Endometrial microvascular endothelial cells (primary cell): ENCODE data around the gene SPOCD1. TPM values are rescaled to one million over a fixed set of nuclear protein-coding genes. Genes with fewer than 3 reads are reported as not detected.

Source experiments
- in situ Hi-C: cut with HindIII; loops from 2 replicates; pipeline ENCODE4 v1.10.0; 2017; ENCODE audit warnings: low sequenced_read_pairs, low pct_unique_long_range_greater_than_20kb; ENCODE audit errors: inconsistent ontology term
- total RNA-seq: library from RNA; depleted of rRNA; stranded (reverse); fragments of >200 nt; gene quantifications from one replicate; pipeline ENCODE4 v1.2.3, GENCODE V29; 2015; ENCODE audit errors: inconsistent ontology term

SPOCD1 gene
- 74.4 TPM for total RNA-seq

DNA sequence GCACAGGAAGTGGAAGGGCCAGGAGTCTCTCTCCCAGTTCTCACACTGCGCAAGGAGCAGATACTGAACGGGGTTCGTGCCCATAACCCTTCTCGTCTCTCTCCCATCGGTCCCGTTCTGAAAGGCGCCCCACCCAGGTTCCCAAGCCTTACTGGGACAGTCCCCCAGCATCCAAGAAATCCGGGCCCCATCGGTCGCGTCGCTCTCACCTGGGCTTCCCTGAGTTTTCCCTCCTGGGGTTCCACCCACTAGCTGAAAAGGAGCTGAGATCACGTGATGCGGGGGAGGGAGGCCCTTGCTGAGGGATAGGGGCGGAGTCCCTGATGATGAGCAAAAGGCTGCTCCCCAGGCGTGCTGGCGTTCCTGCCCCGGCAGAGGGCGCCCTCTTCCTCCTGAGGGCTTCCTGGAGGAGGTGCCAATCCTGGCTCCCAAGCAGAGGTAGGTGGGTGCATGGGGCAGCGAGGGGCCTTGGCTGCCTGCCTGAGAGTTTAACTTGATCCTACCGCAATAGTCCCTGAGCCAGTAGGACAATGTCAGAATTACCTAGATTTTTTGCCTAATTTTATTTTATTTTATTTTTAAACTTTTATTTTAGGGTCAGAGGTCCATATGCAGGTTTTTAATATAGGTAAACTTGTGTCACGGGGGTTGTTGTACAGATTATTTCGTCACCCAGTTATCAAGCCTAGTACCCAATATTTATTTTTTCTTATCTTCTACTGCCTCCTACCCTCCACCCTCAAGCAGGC lies at the start of gene SPOCD1:
Gene SPOCD1 (minus strand): TSS at position 271 of the 749 bp plus-strand sequence. CDS start 689 bp downstream, outside the sequence.
- in situ Hi-C loops, result no loop called here

DNA sequence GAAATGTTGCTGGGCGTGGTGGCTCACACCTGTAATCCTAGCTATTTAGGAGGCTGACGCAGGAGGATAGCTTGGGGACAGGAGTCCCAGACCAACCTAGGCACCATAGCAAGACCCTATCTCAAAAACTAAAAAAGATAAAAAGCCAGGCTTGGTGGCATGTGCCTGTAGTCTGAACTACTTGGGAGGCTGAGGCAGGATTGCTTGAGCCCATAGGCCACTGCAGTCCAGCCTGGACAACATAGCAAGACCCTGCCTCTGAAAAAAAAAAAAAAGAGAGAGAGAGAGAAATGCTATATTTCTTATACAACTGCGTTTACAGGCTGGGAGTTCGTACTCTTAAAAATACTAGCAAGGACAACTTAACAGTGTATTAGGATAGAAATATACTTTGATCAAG lies 46.2 kb upstream of the SPOCD1 start:
- in situ Hi-C loops, result no loop called here

DNA sequence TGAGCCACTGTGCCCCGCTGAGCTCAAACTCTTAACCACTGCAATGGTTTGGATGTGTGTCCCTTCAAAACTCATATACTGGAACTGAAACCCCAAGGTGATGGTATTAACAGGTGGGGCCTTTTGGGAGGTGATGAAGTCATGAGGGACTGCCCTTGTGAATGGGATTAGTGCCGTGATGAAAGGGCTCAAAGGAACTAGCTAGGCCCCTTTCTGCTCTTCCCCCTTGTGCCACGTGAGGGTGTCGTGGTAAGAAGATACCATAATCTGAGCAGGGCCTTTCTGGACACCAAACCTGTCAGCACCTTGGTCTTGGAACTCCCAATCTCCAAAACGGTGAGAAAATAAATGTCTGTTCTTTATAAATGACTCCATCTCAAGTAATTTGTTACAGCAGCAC lies 45.5 kb upstream of the SPOCD1 start:
- in situ Hi-C loops, result no loop called here

DNA sequence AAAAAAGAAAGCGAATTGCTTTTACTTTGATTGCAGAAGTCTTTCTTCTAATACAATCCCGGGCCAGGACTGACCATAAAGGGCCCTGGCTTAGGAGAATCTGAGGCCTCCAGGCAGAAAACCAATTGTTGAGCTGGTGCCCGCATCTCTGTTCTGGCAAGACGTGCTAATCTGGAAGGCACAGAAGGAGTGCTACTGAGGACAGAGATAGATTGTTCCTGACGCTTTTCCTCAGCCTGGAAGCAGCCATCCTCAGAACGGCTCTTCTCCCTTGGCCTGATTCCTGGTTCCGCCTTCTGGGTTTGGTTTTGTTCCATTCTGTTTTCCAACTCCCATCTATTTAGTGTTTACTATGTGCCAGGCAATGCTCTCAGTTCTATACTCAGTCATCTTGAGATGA lies 44.8 kb upstream of the SPOCD1 start:
- in situ Hi-C loops, result no loop called here

DNA sequence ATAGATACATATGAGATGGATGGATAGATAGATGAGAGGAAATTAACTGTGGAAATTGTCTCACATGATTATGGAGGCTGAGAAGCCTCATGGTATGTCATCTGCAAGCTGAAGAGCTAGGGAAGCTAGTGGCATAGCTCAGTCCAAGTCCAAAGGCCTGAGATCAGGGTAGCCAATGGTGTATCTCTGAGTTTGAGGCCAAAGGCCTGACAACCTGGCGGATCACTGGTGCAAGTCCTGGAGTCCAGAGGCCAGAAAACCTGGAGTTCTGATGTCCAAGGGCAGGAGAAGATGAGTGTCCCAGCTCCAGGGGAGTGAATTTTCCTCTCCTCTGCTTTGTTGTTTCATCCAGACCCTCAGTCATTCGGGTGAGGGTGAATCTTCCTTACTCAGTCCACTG lies 43.9 kb upstream of the SPOCD1 start:
- in situ Hi-C loops, result no loop called here

DNA sequence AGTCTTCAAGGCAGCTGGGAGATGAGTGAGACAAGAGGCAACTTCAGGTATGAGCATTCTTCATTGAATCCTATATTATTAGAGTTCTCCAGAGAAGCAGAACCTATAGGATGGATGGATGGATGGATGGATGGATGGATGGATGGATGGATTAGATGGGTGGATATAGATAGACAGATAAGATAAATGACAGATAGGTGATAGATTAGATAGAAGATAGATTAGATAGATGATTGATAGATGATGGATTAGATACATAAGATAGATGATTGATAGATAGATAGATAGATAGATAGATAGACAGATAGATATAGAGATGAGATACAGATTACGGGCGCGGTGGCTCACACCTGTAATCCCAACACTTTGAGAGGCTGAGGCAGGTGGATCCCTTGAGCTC lies 43.2 kb upstream of the SPOCD1 start:
- in situ Hi-C loops, result no loop called here

DNA sequence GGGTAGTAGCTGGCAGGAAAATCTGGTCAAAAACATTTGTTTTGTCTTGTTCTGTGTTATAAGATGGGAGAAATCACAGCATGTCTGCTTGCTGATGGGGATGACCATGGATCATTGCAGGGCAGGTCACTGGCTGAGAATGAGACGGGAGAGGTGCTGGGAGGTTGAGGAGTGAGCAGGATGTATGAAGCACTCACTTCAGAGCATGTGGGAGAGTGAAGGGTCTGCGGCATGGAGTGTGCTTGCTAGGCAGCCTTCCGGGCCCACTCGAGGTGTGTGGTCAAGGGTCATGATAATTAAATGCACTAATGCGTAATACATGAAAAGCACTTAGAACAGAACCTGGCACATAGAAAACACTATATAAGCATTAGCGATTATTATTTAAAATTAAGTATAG lies 42.0 kb upstream of the SPOCD1 start:
- in situ Hi-C loops, result no loop called here

DNA sequence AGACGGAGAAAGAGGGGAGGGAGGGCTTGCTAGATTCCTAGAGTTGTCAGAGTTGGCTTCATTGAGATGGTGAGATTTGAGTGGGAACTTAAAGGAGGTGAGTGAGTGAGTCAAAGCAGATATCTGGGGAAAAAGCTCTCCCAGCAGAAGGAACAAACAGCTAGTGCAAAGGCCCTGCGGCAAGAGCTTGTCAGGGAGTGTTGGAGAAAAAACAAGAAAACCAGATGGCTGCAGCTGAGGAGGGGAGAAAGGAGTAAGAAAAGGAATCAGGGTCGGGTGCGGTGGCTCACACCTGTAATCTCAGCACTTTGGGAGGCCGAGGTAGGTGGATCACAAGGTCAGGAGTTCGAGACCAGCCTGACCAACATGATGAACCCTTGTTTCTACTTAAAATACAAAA lies 40.3 kb upstream of the SPOCD1 start:
- in situ Hi-C loops, result no loop called here

DNA sequence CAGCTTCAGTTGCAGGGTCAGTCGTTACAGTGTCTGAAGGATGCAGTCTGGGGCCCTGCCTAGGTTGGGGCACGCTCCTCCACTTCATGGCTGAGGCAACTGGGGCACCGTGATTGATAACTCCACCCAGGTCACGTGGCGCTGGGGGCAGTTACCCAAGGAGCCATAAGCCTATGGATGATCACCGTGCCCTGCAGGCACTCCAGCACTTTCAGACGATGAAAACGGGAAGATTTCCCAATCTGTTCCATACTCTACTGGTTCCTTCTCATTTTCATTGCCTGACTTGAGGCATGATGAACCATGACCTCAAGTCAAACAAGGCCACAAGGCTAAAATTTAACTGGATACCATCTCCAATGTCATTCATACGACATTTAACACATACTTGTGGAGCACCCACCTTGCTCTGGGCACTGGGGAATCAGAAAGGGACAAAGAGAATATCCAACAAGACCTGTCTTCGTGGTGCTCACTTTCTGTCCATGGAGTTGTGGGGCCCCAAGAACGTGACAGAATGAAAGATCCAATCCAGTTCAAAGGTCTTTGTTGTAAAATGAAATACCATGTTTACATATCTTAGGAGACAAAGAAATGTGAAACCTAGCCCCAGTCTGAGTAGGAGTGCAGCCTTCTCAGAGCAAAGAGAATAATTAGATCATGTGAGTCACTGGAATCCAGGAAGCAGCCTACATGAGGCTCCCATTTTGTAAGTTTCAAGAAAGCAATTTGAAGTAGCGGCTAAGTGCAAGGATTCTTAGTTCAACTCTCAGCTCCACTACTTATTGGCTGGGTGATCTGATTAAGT lies 39.4 kb upstream of the SPOCD1 start:
- in situ Hi-C loops, result no loop called here

DNA sequence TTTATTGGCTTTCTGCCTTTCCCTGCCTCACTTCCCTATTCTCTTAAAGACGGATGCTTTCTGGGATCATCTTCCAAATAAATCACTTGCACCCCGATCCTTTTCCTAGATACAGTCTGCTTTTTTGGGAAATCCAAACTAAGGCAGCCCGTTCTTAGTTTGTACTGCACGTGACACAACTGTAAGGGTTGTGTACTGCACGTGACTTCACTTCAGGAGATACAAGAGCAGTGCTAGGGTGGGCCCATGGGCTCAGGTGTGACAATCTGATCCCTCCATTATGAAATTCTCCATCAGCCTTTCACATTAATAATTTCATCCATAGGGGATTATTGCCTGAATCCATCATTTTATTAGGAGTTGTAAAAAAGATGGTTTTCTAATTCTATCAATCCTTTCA lies 33.8 kb upstream of the SPOCD1 start:
- in situ Hi-C loops, result no loop called here

DNA sequence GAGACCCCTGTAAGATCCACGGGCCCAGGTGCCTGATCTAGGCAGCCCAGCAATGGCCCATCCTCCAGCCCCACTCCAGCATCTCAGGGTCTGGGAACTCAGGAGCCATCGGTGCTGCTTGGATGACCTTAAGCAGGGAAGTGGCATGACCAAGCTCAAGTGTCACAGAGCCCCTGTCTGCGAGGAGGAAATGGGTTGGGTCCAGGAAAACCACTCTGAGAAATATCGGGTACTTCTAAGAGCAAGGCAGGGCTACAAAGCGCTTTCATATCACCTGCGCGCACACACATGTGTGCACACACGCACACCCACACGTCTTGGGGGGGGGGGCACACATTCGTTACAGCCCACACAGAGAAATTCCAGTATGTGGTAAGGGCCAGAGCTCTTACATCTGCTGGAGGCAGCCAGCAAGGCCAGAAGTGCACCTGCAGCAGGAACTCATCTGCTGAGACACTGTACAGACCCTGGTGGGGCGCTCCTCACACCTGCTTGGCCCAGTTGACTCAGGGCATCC lies 32.6 kb upstream of the SPOCD1 start:
- in situ Hi-C loops, result no loop called here

DNA sequence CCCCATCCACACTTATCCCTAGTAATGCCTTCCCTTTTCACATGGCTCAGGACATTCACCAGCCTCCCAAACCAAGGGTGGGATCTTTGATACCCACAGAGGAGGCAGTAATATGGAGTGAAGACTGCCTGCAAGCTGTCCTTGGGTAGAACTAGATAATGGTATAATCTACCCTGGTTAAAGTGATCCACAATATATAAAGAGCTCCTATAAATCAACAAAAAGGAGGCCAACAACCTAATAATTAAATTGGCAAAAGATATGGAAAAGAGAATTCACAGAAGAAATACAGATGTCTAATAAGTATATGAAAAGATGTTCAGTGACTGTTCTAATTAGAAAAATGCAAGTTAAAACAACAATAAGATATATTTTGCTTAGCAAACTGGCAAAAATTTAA lies 30.7 kb upstream of the SPOCD1 start:
- in situ Hi-C loops, result no loop called here

DNA sequence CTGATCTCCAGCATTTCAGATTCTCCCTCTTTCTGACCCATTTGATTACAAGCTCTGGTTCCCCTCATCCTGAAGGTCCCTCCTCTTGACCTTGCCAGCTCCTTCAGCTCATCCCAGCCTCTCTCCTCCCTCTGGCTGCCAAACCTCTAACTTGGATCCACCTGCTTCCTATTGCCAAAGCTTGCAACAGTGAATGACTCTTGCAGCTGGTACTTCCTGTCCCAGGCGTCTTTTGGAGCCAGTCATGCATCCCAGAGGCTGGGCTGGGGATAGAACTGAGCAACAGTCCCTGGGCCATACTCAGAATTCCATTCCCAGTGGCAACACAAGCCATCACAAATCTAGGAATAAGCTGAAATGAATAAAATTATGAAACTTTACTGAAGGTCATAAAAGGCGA lies 27.7 kb upstream of the SPOCD1 start:
- in situ Hi-C loops, result no loop called here

DNA sequence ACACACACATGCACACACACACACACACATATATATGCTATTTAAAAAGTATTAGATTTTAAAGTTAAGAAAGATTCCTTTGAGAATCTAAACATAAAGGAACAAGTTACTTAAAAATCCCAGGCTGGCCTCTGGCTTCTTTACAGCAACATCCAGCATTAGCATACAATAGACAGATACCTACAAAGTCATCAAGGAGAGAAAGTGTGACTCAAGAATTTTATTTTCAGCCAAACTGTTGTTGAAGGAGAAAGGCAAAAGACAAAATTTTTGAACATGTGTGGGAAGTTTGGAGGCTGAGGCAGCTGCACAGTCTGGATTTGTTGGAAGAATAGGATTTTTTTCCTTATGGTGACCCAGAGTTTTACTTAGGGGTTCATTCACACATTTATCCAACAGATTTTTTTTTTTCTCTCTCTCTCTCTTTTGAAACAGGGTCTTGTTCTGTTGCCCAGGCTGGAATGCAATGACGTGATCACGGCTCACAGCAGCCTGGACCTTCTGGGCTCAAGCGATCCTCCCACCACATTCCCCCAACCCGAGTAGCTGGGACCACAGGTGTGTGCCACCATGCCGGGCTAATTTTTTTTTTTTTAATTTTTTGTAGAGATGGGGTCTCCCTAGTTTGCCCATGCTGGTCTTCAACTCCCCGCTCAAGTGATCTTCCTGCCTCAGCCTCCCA lies 24.0 kb upstream of the SPOCD1 start:
- in situ Hi-C loops, result no loop called here

DNA sequence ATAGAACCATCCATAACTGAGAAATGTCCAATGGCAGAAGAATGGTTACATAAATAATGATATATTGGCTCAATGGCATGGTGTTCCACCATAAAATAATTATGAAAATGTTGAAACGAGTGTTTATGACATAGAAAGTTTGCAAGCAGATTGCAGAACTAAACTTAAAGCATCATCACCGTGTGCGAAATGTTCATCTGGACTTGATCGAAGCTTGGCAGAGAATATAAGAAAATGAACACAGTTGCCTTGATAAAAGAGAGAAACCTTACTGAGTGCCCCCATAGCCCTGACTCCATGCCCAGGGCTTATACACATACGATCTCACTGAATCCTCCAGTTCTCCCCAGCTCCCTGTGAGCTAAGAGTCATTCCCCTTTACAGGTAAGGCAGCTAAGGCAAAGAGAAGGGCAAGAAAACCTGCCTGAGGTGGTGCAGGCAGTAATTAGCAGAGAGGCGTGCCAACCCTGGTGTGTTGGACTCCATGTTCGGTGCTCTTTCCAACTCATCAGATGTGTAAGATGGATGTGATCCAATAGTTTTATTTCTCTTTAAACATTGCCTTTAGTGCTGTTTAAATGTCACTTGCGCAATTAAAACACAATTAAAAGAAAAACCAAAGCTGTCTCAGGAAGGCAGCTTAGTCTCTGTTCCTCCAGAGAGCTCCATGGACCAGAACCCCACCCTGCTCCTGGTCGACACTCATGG lies 21.8 kb upstream of the SPOCD1 start:
- in situ Hi-C loops, result no loop called here

DNA sequence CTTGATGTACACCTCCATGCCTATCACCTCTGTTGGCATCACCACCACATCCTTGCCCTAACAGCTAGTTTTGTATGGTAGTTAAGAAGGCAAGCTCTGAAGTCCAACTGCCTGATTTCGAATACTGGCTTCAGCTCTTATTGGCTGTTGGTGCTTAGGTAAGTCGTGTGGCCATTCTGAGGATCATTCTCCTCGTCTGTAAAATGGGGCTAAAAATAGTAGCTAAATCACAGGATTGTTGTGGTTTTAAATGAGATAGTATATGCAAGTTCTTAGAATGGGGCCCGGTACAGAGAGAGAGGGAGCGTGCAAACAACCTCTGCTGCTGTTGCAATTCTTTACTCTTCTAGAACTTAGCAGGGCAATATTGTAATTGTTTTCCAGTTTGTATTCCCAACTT lies 20.8 kb upstream of the SPOCD1 start:
- in situ Hi-C loops, result no loop called here

DNA sequence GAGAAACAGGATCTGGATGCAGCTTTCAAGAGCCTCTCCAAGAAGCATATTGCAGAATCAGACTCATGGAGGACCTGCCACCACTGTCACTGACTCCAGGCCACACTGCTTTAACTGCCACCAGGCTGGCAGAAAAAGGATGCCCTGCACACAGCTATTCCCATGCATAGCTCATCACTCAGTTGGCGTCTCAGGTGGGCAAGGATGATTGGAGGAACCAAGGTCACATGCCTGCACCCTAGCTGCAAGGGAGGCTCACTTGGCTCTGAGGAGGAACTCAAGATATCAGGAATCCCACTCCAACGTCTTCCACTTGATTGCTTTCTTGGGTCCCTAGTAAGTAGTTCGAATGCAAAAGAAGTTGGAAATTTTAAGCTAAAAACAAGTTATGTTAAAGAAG lies 19.6 kb upstream of the SPOCD1 start:
- in situ Hi-C loops, result no loop called here

DNA sequence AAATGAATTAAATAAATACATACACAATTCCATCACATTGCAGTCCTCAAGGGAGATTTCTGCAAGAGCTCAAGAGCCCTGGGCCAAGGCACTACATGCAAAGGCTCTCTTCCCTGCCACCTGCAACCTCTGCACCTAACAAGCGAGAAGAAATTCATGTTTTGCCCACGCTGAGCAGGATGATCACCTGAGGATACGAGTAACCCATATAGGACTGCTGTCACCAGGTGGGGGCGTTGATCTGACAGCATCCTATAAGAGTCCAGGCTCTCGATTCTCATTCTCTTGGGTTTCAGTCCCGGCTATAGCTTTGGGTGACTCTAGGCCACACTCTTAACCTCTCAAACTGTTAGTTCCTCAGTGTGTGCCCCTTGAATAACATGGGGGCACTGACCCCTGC lies 18.7 kb upstream of the SPOCD1 start:
- in situ Hi-C loops, result no loop called here
